ENCODE results near the gene AP3M1.
"Not testable (repeated sequence)": the region's sequence is repeated elsewhere in the genome, so short reads cannot be mapped to it uniquely, and the experiment has no call there.

Gene AP3M1, protein sequence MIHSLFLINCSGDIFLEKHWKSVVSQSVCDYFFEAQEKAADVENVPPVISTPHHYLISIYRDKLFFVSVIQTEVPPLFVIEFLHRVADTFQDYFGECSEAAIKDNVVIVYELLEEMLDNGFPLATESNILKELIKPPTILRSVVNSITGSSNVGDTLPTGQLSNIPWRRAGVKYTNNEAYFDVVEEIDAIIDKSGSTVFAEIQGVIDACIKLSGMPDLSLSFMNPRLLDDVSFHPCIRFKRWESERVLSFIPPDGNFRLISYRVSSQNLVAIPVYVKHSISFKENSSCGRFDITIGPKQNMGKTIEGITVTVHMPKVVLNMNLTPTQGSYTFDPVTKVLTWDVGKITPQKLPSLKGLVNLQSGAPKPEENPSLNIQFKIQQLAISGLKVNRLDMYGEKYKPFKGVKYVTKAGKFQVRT

DNA sequence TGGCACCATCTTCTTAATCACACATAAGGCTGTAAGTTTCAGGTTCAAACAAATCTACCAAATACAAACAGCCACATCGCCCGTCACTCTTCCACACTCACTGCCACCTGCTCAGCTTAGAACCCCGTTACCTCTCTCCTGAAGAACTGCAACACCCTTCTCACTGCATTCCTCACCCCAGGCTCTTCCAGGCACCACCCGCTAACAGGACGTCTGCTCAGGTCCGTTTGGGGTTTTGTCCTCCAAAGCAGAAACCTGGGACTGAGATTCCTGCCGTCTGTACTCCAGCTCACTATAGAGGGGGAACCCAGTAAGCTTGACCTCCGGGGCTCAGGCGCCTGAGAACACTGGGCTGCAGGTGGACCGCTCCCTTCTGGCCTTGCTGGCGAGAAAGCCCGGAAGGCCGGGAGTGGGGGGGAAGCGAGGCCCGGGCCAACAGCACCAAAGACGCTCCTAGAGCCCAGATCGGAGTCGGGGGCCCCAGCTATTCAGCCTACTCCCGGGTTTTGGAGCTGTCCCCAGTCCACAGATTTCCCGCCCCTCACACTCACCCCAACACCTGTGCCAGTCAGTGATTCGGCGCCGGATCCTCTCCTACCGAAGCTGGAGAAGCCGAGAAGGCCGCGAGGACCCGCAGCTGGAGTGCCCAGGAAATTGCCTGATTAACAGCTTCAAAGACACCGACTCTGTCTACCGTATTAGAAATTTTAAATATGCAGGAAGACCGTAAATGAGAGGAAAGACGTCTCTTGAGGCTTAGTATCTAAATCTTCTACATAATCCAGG is at the start of gene AP3M1:
Gene AP3M1 (minus strand): TSS at position 625 of the 786 bp plus-strand sequence. CDS start 12,449 bp downstream, outside the sequence.
- DNase-seq, result peak; percentile 86

DNA sequence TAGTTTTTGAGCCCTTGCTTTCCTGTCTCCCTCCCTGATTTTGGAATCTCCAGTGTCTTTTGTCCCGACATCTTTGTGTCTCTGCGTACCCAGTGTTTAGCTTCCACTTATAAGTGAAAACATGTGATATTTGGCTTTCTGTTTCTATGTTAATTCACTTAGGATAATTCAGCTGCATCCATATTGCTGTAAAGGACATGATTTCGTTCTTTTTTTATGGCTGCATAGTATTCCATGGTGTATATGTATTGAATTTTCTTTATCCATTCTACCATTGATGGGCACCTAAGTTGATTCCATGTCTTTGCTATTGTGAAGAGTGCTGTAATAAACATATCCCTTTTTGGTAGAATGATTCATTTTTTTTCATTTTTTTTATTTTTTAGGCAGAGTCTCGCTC is 48.7 kb upstream of the AP3M1 start:
- no peak for DNase-seq

DNA sequence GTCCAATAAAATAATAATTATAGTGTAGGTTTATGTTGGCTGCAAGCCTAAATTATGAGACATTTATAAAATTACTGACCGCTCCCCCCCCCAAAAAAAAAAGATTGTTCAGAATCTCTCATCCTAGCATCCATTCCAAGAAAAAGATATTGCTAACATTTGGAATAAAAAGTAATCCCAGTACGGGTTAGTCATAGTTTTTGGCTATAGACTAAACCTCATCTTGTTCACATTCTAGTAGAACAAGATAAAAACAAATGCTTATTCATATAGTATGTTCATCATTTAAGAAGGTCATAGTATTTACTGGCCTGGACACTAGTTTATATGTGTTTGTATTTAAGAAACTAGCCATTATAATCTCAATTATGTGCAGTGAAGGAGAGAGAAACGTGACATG is 44.4 kb upstream of the AP3M1 start:
- no peak for DNase-seq

DNA sequence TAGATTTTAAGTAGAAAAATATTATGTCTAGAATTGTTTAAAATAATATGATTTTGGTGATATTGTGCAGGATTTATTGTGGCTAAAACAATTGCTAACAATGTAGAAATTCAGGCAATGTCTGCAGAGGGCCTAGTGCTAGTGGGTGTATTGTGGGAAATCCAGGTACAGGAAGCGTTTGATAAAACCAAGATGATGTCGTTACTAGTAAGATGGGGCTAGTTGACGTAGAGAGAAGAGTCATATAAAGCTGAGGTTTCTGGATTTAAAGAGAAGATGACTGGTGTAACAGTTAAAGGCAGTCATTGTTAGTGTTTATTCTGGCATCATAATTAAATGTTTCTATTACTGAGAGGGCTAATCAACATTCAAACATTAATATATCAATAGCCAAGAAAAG is 43.9 kb upstream of the AP3M1 start:
- no peak for DNase-seq

DNA sequence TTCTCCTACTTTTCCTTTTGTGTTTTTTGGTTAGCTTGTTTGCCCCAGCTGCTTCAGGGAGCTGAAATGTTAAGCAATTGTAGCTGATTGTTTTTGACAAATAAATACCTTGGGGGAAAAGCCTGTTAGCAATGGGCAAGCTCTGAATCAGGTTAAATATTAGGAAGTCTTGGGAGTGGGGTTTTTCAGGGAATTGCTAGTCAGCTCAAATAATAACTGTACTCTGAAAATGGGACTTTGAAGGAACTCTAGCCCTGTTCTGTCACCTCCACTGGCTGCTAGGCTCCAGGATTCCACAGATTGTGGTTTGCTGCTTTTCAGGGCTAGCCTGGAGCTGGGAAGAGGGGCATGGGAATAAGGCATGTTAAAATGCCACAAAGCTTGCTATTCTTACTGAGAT is 39.9 kb upstream of the AP3M1 start:
- no peak for DNase-seq

DNA sequence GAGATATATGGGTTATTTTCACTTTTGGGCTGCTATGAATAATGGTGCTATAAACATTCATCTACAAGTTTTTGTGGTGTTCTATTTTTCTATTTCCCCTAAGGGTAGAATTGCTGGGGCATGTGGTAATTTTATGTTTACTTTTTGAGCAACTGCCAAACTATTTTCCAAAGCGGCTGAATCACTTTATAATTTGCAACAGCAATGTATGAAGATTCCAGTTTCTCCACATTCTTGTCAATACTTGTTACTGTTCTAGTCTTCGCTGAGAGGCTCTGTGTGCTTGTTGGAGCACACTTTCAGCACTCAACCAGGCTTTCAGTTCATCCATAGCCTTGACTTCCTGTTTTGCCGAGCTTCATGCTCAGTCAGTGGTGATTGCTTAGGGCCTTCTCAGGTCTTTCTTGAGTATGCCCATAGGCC is 39.4 kb upstream of the AP3M1 start:
- DNase-seq, result peak; percentile 23

DNA sequence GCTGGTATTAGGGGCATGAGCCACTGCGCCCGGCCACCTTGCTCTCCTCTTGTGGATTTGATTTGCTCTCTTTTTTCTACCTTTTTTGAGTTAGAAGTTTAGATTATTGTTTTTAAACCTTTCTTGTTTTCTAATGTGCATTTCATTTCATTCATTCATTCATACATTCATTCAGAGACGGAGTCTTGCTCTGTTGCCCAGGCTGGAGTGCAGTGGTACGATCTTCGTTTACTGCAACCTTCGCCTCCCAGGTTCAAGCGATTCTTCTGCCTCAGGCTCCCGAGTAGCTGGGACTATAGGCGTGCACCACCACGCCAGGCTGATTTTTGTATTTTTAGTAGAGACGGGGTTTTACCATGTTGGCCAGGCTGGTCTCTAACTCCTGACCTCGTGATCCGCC is 38.0 kb upstream of the AP3M1 start:
- DNase-seq, result not testable (repeated sequence)

DNA sequence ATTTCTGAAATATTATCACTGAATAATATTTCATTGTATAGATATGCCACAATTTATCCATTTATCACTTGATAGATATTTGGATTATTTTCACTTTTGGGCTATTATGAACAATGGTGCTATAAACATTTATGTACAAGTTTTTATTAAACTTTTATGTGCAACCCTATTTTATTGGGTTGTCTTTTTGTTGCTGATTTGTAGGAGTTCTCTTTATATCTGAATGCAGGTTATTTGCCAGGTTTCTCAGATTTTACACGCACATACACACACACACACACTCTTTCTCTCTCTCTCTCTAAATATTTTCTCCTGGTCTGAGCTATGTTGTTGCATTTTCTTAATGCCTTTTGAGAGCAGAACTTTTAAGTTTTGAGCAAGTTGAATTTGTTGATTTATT is 36.6 kb upstream of the AP3M1 start:
- no peak for DNase-seq

DNA sequence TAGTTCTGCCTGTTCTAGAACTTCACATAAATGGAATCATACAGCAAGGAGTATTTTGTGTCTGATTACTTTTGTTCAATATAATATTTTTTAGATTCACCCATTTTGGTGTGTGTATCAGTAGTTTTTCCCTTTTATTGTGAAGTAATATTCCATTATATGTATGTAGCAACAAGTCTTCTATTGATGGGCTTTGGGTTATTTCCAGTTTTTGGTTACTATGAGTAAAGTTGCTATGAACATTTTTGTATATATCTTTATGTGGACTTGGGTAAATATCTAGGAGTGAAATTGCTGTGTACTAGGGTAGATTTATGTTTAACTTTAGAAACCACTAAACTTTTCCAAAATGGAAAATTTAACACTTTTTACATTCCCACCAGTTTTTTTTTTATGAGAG is 36.0 kb upstream of the AP3M1 start:
- DNase-seq, result no peak

DNA sequence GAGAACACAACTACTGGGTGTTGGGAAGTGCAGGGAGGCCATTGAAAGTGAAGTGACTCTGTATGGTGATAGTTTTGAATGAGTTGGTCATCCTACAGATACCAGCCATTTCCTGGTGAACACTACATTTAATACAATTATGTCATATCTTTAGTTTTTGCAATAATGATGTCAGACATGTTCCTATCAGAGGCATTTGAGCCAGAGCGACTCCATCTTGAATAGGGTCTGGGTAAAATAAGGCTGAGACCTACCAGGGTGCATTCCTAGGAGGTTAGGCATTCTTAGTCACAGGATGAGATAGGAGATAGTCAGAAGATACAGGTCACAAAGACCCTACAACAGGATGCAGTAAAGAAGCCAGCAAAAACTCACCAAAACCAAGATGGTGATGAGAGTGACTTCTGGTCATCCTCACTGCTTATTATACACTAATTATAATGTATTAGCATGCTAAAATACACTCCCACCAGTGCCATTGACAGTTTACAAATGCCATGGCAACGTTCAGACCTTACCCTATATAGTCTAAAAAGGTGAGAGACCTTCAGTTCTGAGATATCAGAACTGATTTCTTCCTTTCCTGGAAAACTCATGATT is 28.6 kb upstream of the AP3M1 start:
- no peak for DNase-seq

DNA sequence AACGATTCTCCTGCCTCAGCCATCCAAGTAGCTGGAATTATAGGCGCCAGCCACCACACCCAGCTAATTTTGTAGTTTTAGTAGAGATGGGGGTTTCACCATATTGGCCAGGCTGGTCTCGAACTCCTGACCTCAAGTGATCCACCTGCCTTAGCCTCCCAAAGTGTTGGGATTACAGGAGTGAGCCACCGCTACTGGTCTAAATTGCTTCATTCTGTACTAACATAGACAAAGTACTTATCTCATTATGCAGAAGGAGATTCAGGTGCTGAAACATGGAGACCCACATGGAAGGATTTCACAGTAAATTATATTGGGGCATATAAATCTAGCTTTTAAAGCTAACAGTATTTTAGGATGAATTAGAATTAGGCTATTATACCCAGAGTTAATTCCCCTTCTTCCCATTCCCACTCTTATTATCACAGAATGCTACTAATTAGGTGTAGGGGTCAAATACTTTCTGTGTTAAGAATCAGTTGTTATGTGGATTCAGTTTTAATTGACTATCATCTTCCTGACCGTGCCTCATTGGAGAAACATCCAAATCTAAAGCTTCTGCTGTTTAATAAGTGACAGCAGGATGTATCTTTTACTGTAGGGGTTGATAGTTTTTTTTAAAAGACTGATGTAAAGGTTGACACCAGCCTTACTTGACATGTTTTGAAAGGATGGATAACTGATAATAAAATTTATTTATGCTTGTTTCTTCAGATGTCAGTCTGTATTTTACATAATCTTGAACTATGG is 27.6 kb upstream of the AP3M1 start:
- DNase-seq, result no peak

DNA sequence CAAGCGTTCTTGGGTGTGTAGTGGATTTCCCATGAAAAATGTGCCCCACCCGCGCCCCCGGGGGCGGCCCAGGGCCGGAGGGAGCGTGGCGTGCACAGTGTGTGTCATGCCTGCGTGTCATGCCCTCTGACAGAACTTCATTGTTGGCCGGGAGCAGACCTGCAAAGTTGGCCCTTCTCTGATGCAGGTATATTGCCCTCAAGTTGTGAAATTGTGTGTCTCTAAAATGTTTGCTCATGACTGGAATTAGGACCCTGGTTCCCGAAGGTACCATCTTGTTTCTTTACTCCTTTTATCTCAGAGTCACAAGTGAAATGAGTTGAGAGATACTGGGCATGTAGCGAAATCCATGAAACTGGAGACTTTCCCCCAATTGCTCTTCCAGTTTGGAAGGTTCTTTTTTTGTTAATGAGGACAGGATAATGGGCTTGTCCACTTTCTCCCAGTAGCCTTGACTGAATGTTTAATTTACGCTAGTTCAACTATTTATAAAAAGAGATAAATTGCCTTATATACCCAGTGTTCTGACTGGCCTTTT is 26.6 kb upstream of the AP3M1 start:
- DNase-seq, result peak; percentile 33

DNA sequence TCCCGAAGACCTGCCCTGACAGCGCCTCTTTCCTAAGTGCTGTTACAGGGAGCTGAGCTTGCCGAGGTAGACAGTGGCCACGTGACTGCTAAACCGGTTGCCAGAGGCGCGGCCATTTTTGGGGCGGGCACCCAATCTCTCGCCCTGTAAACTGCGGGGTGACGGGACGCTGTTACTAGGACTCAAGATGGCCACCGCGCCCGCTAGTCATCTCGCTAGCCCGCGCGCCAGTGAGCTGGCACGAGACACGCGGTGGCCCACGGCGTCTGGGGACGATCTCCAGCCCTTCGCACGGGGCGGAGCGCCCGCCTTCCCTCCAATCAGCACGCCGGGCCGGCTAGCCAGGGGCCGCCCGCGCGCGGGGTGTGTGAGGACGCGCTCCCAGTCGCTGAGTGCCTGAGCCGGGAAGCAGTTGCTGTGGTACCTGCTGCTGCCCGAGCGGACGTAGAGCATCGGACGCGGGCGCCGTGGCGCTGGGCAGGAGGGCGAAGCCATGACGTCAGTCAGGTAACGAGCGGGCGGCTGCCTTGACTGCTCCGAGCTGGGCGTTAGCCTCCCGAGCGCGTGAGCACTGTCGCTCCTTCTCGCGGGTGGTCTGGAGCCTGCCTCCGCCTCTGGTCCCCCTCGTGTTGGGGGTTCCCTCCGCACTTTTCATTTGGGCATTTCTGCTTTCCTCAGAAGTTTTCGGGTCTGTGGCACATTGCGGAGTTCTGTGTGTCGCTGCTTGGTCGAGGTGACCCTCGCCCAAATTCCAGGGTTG is 25.9 kb upstream of the AP3M1 start:
- DNase-seq, result peak; percentile 94

DNA sequence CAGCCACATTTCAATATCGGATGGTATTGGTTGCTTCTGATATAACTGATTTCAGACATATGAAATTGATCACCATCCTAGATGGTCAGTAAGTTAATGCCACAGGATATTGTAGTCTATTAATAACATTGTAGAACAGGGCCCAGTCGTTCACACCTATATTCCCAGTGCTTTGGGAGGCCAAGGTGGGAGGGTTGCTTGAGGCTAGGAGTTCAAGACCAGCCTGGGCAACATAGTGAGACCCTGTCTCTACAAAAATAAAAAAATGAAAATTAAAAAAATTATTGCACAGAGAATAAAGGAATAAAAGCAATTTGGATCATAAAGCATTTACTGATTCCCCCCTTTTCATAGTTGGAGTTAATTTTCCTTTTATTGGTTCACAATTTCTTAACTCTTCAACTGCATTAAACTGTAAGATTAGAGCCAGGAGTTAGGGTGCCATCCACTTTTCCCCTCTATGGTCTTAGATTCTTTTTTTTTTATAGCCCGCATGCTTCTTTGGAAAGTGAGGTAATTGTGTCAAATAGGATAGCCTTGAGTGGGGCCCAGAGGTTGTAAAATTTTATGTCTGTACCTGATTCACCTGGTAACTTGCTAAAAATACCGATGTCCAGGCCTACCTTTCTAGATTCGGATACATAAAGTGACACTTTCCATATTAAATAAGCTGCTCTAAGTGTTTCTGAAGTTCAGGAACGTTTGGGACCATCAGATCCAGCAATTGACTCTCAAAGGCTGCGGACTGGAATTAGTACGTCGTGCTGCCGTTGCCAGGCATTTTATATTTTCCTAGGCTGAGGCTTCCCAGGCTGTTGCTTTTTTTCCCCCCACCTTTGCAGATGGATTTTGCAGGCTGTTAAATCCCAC is 25.1 kb upstream of the AP3M1 start:
- no peak for DNase-seq

DNA sequence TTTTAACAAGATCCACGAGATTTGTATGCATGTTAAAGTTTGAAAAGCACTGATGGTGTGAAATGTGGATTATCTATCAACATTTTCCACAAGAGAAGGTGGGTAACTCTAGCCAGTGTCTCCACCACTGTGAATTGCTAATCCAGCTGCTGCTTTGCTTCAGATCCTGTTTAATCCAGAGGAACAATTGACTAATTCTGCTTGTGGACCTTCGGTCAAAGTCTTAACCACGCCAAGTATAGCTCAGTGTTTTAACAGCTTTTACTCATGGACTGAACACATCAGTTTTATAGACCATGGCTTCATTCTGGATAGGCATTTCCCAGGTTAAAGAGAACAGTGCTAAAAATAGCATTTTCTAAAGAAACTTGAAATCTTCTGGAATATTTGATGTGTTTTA is 23.9 kb upstream of the AP3M1 start:
- no peak for DNase-seq

DNA sequence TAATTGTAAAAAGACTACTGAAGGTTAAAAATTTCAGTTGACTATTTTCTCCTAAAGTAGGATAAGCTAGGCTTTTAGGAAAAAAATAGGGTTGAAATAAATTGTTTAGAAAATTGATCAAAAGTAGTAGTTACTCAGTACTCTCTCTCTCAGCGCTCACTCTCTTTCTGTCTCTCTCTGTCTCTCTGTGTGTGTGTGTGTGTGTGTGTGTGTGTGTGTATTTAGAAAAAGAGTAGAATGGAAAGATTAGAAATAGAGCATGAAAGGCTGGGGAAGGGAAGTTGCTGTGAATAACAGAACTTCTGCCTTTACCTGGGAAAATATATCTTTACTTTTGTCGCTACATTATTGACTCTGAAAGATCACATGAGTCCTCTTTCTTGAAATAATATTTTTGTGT is 21.0 kb upstream of the AP3M1 start:
- DNase-seq, result no peak

DNA sequence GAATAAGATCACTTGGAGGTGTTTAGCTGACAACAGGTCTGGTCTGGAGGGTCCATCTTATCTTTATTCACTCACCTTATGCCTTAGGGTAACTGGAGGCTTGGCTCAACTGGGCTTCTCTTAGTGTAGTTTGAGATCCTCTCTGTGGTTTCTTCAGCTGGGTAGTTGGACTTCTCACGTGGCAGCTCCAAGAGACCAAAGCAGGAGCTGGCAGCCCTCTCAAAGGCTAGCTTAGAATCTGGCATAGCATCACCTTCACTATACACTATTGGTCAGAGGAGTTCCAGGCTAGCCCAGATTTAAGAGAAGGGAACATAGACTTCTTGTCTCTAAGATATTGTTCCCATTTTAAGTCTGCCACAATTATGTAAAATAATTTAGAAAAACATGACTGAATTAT is 16.8 kb upstream of the AP3M1 start:
- DNase-seq, result peak; percentile 46

DNA sequence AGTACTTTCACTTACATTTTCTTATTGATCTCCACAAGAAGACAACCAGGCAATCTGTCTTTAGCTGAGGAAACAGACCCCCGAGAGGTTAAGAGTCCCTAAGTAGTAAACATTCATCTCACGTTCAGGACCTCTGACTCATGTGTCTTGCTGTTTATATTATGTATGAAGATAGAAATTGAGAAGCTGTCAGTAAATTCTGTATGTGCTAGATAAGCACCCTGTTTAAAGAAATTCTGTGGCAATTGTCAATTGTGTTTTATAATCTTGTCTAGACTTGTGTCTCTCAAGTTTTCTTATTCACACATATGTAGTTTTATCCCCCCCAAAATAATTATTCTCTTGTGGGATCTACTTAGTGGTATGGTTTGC is 14.9 kb upstream of the AP3M1 start:
- no peak for DNase-seq

DNA sequence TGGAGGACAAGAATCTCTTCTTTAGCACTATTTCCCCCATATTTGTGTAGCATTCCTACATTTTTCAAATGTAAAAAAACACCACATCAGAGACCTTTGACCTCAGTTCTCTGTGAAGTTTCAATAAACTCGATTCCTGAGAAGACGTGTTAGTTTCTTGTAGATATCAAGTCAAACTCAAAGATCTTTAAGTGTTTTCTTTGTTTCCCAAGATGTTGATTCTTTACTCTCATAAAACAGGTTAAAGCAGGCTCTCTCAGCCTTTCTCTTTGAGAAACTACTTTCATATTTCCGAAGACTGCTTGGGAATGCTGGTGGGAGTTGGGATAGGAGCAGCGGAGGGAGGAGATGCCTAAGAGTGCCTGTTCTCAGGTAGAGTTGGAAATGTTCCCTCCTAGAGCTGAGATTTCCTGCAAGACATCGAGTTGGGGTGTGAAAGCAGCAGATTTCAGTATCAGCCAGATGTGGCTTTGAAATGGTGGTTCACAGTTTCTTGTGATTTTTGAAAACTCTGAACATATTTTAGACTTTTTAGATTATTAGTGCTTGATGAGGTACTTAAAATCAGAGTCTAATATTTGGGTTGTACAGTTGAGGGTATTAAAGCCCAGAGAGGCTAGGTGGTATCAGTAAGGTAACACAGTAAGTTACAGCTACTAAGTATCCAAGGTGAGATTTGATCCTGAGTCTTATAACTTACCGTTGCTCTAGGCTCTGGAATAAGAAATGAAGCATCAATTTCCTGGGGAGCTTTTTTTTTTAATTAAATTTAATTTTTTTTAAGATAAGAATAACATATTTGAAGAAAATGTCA is 14.3 kb upstream of the AP3M1 start:
- DNase-seq, result no peak
